Measurements from ENCODE around the gene RCE1.

DNA sequence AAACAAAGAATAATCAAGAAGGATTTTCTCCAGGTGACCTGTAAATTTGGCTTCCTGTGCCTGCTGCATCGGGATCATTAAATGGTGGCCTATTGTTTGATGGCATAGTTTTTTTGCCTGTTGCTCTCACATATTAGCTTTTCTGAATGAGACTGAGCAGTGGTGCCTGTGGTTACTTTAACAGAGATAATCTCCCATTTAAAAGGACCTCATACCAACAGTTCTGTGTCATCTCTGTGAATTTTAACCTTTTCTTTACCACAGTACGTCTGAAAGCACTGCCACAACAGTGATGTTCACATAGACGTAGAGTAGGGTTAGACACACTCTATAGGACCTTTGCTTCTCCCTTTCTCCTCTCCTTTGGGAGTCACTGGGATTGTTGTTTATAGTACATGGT is 22.9 kb upstream of the RCE1 start:
- TF ChIP-seq, protein P1, sequence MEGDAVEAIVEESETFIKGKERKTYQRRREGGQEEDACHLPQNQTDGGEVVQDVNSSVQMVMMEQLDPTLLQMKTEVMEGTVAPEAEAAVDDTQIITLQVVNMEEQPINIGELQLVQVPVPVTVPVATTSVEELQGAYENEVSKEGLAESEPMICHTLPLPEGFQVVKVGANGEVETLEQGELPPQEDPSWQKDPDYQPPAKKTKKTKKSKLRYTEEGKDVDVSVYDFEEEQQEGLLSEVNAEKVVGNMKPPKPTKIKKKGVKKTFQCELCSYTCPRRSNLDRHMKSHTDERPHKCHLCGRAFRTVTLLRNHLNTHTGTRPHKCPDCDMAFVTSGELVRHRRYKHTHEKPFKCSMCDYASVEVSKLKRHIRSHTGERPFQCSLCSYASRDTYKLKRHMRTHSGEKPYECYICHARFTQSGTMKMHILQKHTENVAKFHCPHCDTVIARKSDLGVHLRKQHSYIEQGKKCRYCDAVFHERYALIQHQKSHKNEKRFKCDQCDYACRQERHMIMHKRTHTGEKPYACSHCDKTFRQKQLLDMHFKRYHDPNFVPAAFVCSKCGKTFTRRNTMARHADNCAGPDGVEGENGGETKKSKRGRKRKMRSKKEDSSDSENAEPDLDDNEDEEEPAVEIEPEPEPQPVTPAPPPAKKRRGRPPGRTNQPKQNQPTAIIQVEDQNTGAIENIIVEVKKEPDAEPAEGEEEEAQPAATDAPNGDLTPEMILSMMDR (IDR thresholded peaks at IDR 0.05), result no peak
- TF ChIP-seq EP300 (IDR thresholded peaks at IDR 0.05) (no peak), POLR2AphosphoS5 (IDR thresholded peaks at IDR 0.05) (no peak)

Measured in gastroesophageal sphincter (tissue), 3 donors.